ENCODE measurements around the gene TET2.

Gene TET2

GRCh38 chr4:105130945-105131344, 15.7 kb upstream of the TET2 start:
- H3K27me3 ChIP-seq, result no peaks in the 10 kb centered on the region
- TF ChIP-seq CTCF (IDR thresholded peaks at IDR 0.05), result no peak
- intact Hi-C loops (cut with DNase I; ENCODE audit: low total_unique reads), result no loop called here

GRCh38 chr4:105133976-105134375, 12.7 kb upstream of the TET2 start:
- no peak overlapping the region for H3K4me3 ChIP-seq
- no peaks in the 10 kb centered on the region for H3K4me1 ChIP-seq
- TF ChIP-seq CTCF (IDR thresholded peaks at IDR 0.05), result no peak
- no peaks in the 10 kb centered on the region for H3K36me3 ChIP-seq
- no peak overlapping the region for H3K27ac ChIP-seq
- DNase-seq, result no peak
- no peaks in the 10 kb centered on the region for H3K9me3 ChIP-seq
- intact Hi-C loops (cut with DNase I; ENCODE audit: low total_unique reads), result no loop called here
- H3K27me3 ChIP-seq, result no peaks in the 10 kb centered on the region

More at GRCh38 chr4:105130945-105131344, 15.7 kb upstream of the TET2 start:
- no peaks in the 10 kb centered on the region for H3K36me3 ChIP-seq
- peaks cover 0 to 5% (median 0%) of the 10 kb centered on the region in 4 donors for H3K4me1 ChIP-seq
- H3K9me3 ChIP-seq, result no peaks in the 10 kb centered on the region
- no peak for DNase-seq
- H3K27ac ChIP-seq, result no peak overlapping the region
- H3K4me3 ChIP-seq, result no peak overlapping the region

- Histone ChIP-seq H3K27ac (no peak overlapping the region), H3K4me1 (no peaks in the 10 kb centered on the region), H3K27me3 (no peaks in the 10 kb centered on the region), H3K36me3 (no peaks in the 10 kb centered on the region), H3K9me3 (no peaks in the 10 kb centered on the region), H3K4me3 (no peak overlapping the region)
- no peak for DNase-seq
- TF ChIP-seq CTCF (IDR thresholded peaks at IDR 0.05), result no peak
- intact Hi-C loops (cut with DNase I; ENCODE audit: low total_unique reads), result no loop called here
These were observed 10.9 kb upstream of the TET2 start for GRCh38 chr4:105135785-105136184.

- DNase-seq, result no peak
- no peak overlapping the region for H3K4me3 ChIP-seq
- no peak overlapping the region for H3K27ac ChIP-seq
- H3K9me3 ChIP-seq, result no peaks in the 10 kb centered on the region
- H3K27me3 ChIP-seq, result no peaks in the 10 kb centered on the region
- H3K4me1 ChIP-seq, result no peaks in the 10 kb centered on the region
- intact Hi-C loops (cut with DNase I; ENCODE audit: low total_unique reads), result no loop called here
- TF ChIP-seq CTCF (IDR thresholded peaks at IDR 0.05), result no peak
- H3K36me3 ChIP-seq, result no peaks in the 10 kb centered on the region
These were observed 9.4 kb upstream of the TET2 start for GRCh38 chr4:105137121-105137875.

- H3K27me3 ChIP-seq, result no peaks in the 10 kb centered on the region
- H3K9me3 ChIP-seq, result no peaks in the 10 kb centered on the region
- no peak for DNase-seq
- no peak for TF ChIP-seq CTCF (IDR thresholded peaks at IDR 0.05)
- no peak overlapping the region for H3K4me3 ChIP-seq
- H3K36me3 ChIP-seq, result no peaks in the 10 kb centered on the region
- no peaks in the 10 kb centered on the region for H3K4me1 ChIP-seq
- no peak overlapping the region for H3K27ac ChIP-seq
- intact Hi-C loops (cut with DNase I; ENCODE audit: low total_unique reads), result no loop called here
These were observed 7.0 kb upstream of the TET2 start for GRCh38 chr4:105139646-105140045.
